Effector CD8-positive, alpha-beta T cell (primary cell): Measurements from ENCODE around the gene PDCL2.
"Not testable (repeated sequence)": the region's sequence is repeated elsewhere in the genome, so short reads cannot be mapped to it uniquely, and the experiment has no call there.

Experiments used
- DNase-seq: peaks from one replicate; lab custom pipeline; 2025; lab: John Stamatoyannopoulos, UW

Gene PDCL2

GRCh38 chr4:55588160-55588559 is 3.9 kb downstream of the PDCL2 start:
- DNase-seq, result no peak

DNA sequence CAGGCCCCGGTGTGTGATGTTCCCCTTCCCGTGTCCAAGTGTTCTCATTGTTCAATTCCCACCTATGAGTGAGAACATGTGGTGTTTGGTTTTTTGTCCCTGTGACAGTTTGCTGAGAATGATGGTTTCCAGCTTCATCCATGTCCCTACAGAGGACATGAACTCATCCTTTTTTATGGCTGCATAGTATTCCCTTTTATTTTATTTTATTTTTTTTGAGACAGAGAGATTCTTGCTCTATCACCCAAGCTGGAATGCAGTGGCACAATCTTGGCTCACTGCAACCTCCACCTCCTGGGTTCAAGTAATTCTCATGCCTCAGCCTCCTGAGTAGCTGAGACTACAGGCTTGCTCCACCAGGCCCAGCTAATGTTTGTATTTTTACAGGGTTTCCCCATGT is 9.3 kb downstream of the PDCL2 start:
- DNase-seq, result not testable (repeated sequence)

DNA sequence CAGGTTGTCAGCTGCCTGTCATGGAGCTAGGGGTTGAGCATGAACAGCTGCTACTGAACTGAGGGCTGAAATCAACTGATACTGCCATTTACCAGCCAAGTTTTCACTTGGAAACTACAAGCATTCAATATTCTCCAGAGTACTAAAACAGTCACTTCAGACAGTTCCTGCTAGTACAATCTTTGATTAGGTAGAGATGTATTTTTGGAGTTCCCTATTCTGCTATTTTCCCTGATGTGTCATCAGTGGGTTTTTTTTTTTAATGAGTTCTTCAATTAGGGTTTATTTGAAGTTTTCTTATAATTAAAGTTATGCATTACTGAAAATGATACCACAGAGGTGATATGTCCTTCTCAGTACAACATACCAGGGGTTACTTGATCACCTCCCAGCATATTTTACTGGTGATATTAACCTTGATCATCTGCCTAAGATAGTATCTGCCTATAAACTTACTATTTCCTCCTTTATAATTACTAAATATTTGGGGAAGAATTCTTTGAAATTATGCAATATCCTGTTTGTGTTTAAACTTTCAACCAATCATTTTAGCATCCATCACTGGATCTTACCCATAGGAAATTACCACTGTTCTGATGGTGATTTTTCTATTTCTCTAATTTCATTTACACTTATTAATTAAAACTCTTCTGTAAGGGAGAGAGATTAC is 13.6 kb downstream of the PDCL2 start:
- DNase-seq, result no peak

DNA sequence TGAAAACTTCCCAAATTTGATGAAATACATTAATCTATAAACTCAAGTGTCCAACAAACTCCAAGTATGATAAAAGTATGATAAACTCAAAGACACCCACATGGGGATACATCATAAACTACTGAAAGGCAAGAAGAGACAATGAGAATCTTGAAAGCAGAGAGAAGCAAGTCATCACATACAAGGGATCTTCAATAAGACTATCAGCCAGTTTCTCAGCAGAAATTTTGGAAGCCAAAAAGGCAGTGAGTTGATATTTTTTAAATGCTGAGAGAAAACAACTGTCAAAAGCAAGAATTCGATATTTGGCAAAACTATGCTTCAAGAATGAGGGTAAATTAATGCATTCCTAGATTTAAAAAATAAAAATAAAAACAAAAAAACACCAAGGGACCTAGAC is 16.5 kb downstream of the PDCL2 start:
- no peak for DNase-seq

DNA sequence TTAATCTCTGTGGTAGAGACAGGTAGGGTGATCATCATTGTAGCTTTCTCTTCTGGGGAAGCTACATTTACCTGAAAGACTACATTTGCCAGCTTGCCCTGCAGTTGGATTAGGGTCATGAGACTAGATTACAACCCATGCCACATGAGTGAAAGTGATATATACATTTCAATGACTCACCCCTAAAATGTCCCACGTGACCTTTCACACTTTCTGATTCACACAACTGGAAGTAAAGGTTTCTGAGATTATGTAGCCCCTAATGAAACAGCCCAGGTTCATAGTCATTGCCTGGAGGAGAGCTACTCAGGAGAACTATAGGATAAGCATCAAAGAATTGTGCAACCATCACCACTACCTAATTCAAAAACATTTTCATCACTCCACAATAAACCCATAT is 17.8 kb downstream of the PDCL2 start:
- no peak for DNase-seq

DNA sequence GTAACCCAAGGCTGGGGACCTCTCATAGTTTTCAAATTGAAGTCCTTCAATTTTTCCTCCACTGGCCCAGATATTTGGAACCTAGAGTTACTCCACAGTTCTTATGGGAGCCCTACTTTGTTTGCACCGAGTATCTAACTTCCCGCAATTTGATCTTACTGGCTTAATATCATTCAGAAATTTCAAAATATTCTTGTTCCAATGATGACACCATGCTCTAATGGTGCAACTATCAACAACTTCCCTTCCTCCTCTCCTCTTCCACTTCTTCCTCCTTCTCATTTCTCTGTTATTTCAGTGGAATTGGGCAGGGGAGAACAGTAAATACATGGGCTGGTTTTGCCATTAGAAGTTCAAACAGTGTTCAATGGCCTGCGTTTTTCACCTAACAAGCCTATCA is 20.2 kb downstream of the PDCL2 start:
- DNase-seq, result no peak

DNA sequence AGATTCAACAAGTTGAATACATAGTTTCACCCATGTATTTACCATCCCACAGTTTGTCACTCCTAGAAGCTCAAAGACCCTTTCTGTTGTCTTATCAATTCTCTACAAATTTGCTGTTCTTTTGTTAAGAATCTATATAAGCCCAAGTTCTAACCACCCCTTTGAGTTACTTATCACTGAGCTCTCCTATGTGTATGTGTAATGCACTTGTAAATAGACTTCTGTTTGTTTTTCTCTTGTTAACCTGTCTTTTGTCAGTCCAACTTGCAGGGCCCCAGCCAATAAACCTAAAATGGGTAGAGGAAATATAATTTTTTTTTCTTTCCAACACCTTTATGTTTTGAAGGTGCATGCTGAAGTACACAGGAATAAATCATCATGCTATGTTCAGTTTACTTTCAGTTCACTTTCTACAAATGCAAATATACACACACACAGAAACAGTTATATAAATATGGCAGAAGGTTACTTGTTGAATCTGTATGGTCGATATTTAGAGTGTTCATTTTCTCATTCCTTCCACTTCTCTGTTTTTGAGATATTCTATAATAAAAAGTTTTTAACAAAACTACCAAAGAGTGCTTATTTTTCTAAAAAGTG is 23.0 kb downstream of the PDCL2 start:
- no peak for DNase-seq

- no peak for DNase-seq
Observed at GRCh38 chr4:55561889-55562288, 30.2 kb downstream of the PDCL2 start.

DNA sequence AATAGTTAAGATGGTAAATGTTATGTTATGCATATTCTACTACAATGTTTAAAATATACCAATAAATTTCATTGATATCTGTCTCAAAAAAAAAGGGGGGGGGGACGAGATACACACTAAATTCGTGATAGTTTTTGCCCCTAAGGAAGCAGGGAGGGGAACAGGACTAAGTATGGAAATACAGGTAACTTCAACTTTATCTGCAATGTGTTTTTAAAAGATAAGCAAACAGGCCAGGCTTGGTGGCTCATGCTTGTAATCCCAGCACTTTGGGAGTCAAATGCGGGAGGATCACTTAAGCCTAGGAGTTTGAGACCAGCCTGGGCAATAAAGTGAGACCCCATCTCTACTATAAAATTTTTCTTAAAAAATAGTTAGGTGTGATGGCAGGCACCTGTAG is 31.9 kb downstream of the PDCL2 start:
- no peak for DNase-seq

GRCh38 chr4:55554453-55555030 is 37.5 kb downstream of the PDCL2 start:
- no peak for DNase-seq

- DNase-seq, result no peak
Observed at GRCh38 chr4:55553441-55554201, 38.4 kb downstream of the PDCL2 start.

DNA sequence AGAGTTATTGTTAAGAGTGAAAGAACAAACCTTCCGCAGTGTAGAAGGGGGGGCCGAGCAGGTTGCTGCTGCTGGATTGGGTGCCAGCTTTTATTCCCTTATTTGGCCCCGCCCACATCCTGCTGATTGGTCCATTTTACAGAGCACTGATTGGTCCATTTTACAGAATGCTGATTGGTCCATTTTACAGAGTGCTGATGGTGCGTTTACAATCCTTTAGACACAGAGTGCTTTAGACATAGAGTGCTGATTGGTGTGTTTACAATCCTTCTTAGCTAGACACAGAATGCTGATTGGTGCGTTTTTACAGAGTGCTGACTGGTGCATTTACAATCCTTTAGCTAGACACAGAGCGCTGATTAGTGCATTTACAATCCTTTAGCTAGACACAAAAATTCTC is 40.1 kb downstream of the PDCL2 start:
- not testable (repeated sequence) for DNase-seq

DNA sequence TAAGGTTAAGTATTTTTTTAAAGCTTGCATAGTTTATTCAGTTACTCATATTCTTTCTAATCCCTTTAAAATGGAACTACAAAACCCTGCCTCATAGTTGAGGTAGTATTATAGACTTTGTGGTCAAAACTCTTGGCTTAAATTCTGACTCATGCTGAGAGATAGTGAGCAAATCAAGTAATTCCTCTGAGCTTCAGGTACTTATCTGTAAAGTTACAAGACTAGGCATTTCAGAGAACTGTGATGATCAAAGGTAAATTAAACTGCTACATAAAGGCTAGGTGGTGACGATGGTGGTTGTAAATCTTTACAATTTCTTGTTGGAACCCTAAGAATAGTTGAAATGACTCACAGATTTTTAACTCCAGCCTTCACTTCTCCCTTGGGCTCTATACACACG is 42.2 kb downstream of the PDCL2 start:
- no peak for DNase-seq

GRCh38 chr4:55547918-55548317 is 44.1 kb downstream of the PDCL2 start:
- no peak for DNase-seq

GRCh38 chr4:55547466-55547770 is 44.6 kb downstream of the PDCL2 start:
- no peak for DNase-seq

DNA sequence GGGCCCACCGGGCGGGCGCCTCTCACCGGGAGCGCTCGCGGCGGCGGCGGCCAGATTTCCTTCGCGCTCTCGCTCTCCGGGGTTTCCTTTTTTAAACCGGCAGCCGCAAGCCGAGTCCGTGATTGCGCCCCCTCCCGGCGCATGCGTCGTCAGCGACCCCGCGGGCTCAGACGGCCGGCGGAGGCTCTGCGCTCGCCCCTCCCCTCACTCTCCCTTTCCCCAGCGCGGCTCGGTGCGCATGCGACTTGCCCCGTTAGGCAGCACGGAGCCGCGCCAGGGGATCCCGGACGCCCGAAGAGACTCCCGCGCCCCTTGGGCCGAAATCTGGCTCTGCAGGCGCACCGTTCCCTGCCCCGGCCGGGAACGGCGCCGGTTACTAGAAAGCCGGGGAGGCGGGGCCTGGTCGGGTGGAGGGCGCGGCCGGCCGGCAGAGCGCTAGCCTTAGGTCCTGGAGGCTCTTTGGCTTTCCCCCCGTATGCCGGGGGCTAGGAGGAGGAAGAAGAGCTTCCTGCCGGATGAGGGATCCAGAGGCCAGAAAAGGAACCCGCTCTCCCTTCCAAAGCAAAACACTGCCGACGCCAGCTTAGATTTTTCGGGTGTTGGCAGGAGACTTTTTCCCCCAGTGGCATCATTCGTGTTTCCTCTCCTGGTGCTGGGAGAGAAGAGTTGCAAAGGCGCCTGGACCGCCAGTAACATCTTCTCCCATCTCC is 45.1 kb downstream of the PDCL2 start, which contains the start of gene CLOCK:
TSS of gene CLOCK (minus strand) at position 154 of the 710 bp plus-strand sequence. CDS start 64,124 bp downstream, outside the sequence.
- peak; percentile 72 for DNase-seq

DNA sequence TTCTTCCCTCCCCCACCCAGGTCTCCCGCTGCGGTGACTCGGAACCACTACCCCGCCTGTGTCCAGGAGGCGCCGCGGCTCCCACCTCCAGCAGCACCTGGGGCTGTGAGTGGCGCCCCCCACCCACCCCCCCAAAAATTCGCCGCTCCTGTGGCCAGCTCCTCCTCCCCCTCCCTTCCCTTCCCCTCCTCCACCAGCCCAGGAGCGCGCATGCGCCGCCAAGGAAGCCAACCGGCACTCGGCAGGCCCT is 45.6 kb downstream of the PDCL2 start:
- no peak for DNase-seq

GRCh38 chr4:55545641-55546505 is 46.2 kb downstream of the PDCL2 start:
- DNase-seq, result peak; percentile 67

GRCh38 chr4:55545151-55545550 is 46.9 kb downstream of the PDCL2 start:
- no peak for DNase-seq

DNA sequence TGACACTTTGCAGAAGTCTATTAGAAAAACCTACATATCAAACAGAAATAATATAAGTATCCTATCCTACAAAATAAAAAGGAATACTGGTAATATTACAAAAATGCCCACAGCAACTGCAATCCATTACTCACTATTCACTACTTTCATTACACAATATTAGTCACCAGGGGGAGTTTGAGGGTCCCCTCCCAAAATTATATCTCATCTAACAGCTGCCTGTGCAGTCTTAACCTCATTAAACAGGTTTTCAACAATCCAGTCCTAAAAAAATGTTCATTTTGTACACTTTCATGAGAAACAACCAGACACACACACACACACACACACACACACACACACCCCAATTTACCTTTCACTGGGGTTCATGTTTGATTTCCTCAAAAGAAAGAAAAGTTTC is 48.2 kb downstream of the PDCL2 start:
- DNase-seq, result no peak

- no peak for DNase-seq
Observed at GRCh38 chr4:55540271-55540670, 51.8 kb downstream of the PDCL2 start.

DNA sequence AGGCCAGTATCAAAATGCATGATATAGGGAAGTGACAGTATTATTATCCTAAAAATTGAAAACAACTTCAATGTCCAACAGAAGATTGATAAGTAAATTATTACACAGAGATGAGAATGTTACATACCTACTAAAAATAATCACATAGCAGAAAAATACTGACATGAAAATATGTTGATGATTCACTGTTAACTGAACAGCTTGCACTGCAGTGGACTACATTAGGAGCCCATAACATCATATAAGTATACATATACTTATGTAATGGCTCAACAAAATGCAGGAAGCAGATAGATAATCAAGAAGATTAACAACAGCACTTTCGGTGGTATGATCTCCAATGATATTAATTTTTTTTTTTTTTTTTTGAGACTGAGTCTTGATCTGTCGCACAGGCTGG is 52.4 kb downstream of the PDCL2 start:
- no peak for DNase-seq
